NCI-H82 (cell line): Measurements from ENCODE around the gene MRE11.
"Not testable (repeated sequence)": the region's sequence is repeated elsewhere in the genome, so short reads cannot be mapped to it uniquely, and the experiment has no call there.

Source experiments
- DNase-seq: peaks from one replicate; lab custom pipeline; 2025; lab: John Stamatoyannopoulos, UW

Gene MRE11

DNA sequence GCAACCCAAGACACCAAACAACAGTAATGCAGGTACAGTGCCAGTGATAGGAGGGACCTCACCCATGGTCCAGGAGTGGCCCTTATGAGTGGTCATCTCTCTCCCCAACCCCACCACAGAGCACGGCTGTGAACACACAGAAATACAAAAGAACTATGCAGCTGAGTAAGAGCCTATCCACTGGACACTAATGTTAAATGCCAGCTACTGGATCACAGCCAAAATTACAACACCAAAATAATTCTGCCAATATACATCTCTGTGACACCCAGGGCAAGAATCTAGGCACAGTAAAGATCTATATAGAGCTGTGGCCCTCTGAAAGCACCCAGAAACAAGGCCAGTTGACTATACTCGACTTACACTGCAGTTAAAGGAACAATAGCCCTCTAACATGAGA is 69.6 kb downstream of the MRE11 start:
- no peak for DNase-seq

DNA sequence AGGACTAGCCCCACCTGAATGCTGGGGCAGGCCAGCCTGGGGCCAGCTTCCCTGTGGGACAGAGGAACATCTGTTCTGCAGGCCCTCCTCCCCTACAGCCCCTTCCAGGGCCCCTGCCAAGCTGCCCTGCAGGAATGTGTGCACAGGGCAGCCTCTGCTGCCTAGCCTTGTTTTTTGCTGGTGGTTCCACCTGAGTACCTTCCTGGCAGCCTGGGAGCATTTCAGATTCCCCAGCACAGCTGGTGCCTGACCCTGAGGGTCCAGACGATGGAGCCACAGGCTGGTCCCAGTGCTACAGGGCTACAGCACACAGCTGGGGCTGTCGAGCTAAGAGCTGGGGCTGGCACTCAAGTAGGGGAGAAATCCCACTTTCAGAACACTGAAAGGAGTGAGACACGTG is 70.1 kb downstream of the MRE11 start:
- no peak for DNase-seq

- no peak for DNase-seq
Observed at GRCh38 chr11:94418123-94418765, 75.4 kb downstream of the MRE11 start.

- peak; percentile 32 for DNase-seq
Observed at GRCh38 chr11:94417386-94417987, 76.2 kb downstream of the MRE11 start.

GRCh38 chr11:94405062-94405833 is 88.4 kb downstream of the MRE11 start:
- no peak for DNase-seq

DNA sequence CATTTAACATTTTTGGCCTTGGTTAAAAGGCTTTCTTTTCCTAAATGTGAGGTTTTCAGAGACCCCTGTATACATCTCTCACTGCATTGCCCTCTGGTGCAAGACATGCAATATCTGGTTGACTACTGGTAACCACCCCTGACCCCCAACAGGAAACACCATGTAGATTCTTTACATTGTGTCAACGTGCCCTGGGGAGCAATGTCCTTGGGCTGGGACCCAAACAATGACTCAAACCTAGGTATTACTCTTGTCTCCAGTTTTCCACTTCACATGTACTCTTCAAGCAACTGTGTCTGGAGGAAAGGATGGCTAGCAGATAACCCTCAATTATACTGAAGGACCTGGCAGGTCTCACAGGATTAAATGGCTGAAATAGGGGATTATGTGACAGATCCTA is 91.3 kb downstream of the MRE11 start:
- peak; percentile 35 for DNase-seq

- DNase-seq = peak; percentile 26
Observed at GRCh38 chr11:94401773-94402265, 91.8 kb downstream of the MRE11 start.

DNA sequence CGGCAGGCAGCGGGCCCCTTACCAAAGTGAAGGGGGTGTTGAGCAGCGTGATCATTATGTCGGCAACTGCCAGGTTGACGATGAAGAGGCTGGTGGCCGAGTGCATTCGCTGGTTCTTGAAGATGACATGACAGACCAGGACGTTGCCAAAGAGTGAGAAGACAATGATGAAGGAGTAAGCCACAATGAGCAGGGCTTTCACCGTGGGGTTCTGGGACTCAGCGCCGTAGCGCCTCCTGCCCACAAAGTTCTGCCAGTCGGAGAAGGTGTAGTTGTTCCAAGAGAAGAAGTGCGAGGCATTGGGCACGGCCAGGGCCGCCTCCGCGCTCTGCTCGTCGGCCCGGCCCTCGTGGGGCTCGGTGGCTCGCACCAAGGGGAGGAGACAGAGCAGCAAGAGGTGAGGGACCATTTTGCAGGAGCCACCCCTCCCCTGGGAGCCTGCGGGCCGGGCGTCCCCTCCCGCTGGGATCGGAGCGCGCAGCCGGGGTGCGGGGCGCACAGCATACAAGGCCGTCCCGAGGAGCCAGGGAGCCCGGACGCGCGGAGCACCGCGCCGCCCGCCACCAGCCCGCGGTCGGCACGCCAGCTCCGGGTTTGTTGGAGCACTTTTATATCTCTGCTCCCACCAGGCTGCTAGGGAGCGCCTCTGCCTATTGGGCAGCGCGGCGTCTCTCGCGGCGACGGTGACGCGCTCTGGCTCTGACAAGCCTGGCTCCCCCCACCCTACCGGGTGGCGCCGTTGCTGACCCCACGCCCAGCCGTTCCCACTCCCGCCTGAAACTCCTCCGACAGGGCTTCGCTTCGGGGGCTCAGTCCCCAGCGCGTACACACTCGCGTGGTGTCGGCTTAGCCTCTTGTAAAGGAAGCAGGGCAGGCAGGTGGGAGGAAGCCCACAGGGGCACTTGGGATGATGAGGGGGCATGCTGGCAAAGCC is 92.5 kb downstream of the MRE11 start, which contains the start of gene GPR83:
GPR83 (minus strand) TSS at position 581 of the 934 bp plus-strand sequence; CDS start at position 409, 172 bp downstream.
- DNase-seq = peak; percentile 26

DNA sequence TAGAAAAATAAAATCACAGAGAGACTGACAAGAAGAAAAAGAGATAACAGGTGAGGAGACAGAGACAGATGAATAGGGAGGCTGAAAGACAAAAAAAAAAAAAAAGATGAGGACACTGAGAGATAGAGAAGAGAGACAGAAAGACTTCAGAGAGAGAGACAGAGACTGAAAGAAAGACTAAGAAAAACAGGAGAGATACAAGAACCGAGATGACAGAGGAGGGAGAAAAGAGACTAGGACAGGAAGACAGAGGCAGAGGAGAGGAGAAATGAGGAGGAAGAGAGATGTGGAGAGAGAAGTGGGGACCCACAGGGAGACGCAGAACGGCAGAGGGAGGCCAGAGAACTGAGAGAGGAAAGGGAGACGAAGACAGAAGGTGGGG is 93.2 kb downstream of the MRE11 start:
- DNase-seq = no peak

DNA sequence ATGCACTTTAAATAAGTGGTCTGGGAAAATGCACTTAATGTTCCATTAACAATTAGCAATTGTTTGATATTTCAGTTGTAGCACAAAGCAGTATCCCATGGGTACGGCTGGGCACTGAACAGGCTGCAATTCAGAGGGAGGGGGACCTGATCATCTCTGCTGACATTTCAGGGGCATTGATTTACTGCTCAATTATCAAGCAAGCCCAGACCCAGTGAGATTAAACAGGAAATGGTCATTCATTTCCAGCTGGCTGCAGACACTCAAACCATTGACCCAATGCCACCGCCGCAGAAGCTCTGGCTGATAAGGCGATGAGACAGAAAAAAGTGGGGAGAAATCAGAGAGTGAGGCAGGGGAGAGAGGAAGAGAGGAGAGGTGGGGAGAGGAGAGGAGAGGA is 93.6 kb downstream of the MRE11 start:
- no peak for DNase-seq

GRCh38 chr11:94398101-94398500 is 95.5 kb downstream of the MRE11 start:
- DNase-seq = no peak

- DNase-seq = no peak
Observed at GRCh38 chr11:94396282-94396681, 97.4 kb downstream of the MRE11 start.

DNA sequence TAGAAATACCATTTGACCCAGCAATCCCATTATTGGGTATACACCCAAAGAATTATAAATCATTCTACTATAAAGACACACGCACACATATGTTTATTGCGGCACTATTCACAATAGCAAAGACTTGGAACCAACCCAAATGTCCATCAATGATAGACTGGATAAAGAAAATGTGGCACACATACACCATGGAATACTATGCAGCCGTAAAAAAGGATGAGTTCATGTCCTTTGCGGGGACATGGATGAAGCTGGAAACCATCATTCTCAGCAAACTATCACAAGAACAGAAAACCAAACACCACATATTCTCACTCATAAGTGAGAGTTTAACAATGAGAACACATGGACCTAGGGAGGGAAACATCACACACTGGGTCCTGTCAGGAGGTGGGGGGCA is 101.7 kb downstream of the MRE11 start:
- DNase-seq = not testable (repeated sequence)

DNA sequence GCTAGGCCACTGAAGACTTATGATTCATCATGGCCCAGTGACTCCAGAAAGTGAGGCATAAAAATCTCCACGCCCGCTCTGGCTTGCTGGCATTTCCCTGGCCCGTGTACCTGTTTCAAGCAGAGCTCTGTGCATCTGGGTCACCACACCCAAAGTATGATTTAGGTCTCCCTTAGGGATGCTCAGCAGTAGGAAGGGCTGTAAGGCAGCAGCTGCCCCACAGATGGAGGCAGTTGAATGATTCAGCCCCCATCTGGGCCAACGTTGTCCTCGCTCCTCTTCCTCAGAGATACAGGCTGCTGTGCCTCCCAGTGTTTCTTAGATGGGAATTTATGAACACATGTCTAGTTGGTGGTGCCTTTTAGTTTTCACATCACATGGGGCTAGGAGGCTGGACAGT is 114.0 kb downstream of the MRE11 start:
- no peak for DNase-seq

GRCh38 chr11:94376841-94377240 is 116.8 kb downstream of the MRE11 start:
- no peak for DNase-seq

DNA sequence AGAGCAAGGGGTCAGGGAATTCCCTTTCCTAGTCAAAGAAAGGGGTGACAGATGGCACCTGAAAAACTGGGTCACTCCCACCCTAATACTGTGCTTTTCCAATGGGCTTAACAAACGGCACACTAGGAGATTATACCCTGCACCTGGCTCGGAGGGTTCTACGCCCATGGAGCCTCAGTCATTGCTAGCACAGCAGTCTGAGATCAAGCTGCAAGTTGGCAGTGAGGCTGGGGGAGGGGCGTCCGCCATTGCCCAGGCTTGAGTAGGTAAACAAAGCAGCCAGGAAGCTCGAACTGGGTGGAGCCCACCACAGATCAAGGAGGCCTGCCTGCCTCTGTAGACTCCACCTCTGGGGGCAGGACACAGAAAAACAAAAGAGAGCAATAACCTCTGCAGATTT is 123.1 kb downstream of the MRE11 start:
- DNase-seq = peak; percentile 22
